Activated CD4-positive, CD25-positive, alpha-beta regulatory T cell treated with anti-CD3 and anti-CD28 coated beads, Interleukin-2, amount 50 U/mL, for 24 hours (primary cell): ENCODE data around the gene TNS4.

Experiments
- ATAC-seq, 2 donors: fragments of 150-1000 bp; cut with Tn5 transposase; one replicate each; pipeline ENCODE4 v1.10.0; 2021; ENCODE audit warnings: mild to moderate bottlenecking in 1 of 2, moderate library complexity in 1 of 2

Gene TNS4

GRCh38 chr17:40490982-40491381, 10.4 kb downstream of the TNS4 start:
- no peak for ATAC-seq

DNA sequence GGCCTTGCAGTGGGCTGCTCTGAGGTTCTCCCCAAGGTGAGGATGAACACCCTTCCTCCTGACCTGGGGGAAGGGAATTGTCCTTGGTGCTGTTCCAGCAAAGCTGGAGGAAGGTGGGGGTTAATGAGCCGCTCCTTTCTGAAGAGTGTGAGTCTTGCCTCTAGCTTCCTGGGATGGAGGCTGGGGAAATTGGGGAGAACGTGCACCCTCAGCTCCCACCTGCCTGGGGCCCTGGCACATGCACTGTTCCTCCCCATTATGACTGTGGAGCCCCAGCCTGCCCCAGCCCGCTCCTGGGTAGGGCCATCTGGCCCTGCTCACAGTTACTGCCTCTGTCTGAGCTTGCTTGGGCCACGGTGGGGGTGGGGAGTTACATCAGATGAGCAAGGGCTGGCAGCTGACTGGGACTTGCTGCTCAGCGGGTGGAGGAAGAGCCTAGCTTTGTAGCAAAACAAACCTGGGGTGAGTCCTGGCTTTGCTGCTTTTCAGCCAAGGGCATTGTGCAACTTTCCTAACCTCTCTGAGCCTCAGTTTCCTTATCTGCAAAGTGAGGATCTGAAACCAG, 11.1 kb downstream of the TNS4 start:
- no peak for ATAC-seq

GRCh38 chr17:40487371-40488020, 13.9 kb downstream of the TNS4 start:
- ATAC-seq: no peak

DNA sequence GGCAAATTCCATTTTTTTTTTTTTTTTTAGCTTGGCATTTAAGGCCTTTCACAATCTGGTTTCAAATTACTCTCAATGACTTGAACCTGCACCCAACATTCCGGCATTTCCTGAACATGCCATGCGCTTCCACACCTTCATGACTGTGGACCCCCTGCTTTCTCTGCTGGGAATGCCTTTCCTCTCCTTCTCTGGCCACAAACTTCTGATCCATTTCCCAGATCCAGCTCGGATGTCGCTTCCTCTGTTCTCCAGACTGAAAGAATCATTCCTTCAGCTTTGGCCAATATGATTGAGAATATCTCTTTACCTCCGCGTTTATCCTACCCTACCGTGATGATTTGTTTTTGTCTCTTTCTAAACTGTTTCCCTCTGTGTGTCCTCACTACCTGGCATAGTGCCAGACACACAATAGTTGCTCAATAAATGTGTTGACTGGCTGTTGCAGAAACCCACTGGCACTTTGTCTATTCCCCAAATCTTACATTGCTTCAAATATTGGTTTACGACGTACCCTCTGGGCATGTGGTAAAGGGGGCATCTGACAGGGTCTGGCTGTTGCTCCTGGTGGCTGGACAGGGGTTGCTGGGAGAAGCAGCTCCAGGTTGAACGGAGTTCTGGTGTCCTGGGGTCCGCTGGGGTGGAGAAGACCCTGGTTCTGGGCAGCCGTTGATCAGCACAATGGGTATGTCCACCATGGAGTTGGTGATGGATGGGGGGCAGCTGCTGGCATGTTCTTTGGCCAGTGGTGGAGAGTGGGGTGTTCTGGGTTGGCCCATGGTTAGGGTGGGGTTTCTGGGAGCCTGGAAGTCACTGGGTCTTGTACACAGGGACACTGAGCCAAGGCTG, 14.7 kb downstream of the TNS4 start:
- ATAC-seq: no peak

GRCh38 chr17:40485851-40486521, 15.4 kb downstream of the TNS4 start:
- peak in 1 of 2 donors; percentile 52 for ATAC-seq

- ATAC-seq: no peak
Measured at GRCh38 chr17:40484973-40485530, 16.4 kb downstream of the TNS4 start.

- ATAC-seq: no peak
Measured at GRCh38 chr17:40484285-40484972, 17.0 kb downstream of the TNS4 start.

DNA sequence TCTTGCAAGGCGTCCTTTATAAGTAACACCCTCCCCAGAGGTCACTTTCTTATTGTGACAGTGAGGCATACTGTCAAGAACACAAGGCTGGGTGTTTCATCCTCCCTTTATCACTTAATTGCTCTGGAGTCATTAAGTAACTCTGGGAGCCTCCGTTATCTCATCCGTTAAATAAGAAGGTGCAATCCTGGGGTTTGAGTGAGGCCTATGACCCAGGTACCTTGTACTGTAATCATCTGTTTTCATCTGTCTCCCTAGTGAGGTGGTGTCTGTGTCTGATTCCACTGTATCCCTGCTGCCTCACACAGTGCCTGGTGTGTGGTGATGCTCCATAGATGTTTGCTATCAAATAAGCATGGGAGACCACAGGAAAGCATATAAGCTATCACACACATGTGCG, 17.7 kb downstream of the TNS4 start:
- no peak for ATAC-seq

GRCh38 chr17:40482722-40483121, 18.7 kb downstream of the TNS4 start:
- ATAC-seq: no peak

DNA sequence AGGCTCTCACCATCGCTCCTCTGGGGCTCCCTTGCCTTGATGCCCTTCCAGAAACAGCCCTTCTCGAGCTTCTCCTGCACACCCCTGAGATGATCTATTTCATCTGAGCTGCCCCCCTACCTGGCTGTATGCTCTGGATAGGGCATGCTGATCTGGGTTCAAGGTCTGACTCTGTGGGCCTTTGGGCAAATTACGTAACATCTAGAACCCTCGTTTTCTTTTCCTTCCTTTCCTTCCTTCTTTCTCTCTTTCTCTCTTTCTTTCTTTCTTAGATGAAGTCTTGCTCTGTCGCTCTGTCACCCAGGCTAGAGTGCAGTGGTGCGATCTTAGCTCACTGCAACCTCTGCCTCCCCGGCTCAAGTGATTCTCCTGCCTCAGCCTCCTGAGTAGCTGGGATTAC, 20.3 kb downstream of the TNS4 start:
- ATAC-seq: no peak

- ATAC-seq: peak; percentile 88 to 89
Measured at GRCh38 chr17:40480501-40481003, 20.9 kb downstream of the TNS4 start.

DNA sequence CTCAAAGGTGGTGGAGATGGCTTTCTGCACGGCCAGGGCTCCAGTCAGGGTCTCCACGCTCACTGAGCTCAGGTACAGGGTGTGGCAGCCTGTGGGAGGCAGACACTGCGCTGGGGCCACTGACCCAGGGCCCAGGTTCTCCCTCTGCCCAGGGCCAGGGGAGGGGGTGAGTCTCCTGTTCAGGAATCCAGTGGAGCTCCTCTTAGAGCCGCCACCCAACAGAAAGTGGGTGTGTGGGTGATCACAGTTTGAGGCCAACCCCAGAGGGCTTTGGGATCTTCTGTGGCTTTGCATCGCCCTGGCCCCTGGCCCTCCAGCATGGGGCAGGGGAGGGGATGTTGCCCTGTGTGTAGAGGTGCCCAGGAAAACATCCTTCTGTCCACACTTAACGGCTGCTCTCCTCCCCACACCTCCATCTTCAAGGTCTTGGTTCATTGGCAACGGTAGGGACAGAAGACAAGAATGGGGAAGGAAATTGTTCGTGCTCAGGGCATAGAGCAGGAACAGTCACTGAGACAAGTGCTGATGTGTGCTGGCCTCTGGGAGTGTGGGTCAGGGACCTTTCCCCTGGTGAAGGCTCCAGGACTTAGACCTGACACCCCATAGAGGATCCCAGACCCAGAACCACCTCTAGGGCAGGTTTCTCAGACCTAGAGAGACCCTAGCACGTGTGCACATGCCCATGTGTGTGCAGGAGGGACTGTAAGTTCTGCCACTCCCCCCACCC, 21.5 kb downstream of the TNS4 start:
- no peak for ATAC-seq

DNA sequence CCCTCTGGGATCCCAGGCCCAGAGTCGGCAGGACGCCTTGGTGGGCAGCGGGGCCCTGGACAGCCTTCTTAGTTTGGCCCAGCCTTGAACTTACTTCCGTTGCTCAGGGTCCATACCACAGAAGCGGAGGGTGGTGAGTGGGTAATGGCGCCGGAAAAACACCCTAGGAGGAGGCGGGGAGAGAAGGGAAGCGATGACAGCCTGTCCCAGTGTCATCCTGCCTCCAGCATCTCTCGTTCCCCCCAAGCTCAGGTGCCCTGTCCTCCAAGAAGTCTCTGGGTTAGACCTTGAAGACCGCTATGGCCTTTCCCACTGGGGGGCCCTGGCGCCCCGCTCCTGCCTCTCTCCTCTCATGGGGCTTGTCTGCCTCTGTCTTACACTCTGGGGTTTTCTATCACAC, 22.9 kb downstream of the TNS4 start:
- no peak for ATAC-seq

GRCh38 chr17:40477796-40478195, 23.6 kb downstream of the TNS4 start:
- no peak for ATAC-seq

- ATAC-seq: no peak
Measured at GRCh38 chr17:40475234-40475908, 26.1 kb downstream of the TNS4 start.

DNA sequence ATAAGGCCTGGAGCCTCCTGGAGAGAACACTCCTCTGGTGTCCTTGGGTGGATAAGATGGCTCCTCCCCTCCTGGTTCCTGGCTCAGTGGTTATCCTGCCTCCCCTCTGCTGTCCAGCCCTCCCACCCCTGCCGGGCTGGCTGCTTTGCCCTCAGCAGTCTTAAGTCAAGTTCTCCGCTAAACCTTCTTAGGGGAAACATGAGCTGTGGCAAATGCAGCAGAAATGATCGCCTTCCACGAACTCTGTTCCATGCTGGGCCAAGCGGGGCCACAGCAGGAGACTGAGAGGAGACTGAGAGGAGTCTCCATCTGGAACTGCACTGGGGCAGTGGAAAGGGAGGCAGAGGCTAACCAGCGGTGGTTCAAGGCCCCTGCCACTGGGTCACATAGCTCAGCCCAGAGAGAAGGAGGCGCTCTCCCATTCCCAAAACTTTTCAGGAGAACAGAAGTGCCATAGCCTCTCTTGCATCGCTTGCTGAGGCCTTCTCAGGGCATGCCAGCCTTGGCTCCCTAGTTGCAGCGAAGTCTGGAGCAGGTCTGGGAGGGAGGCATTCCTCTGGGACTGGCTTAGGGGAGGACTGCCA, 26.9 kb downstream of the TNS4 start:
- ATAC-seq: no peak

GRCh38 chr17:40473573-40474365, 27.7 kb downstream of the TNS4 start:
- ATAC-seq: no peak

DNA sequence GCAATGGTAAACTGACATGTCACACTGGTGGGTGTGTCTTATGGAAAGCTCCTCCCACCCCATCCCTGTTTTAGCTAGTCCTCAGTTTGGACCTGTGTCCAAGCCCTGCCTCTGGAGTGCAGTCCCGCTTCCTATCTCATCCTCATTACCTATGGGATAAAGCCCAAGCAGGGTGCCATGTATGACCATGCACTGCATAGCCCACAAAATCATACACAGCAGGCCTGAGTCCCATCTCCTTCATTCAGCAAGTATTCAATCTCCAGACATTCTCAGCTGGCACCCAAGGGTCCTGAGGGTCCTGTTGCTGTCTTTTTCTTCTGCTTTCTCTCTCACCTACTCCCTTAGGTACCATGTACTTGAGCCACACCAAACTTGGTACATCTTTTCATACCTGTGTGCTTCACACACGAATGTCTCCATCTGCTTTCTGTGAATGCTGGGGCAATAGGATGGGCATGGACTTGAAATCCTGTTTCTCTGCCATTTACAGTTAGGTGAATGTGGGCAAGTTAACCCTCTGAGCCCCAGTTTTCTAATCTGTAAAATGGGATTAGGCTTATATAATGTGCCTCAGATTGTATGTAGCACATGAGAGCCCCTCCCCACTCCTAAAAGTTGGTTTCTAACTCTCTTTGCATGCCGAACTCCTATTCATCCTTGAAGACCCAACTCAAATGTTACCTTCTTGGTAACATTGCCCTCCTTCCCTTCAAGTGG, 28.5 kb downstream of the TNS4 start:
- ATAC-seq: no peak
